ENCODE data around the gene SYT7.
"Not testable (repeated sequence)": the region's sequence is repeated elsewhere in the genome, so short reads cannot be mapped to it uniquely, and the experiment has no call there.

SYT7 gene

GRCh38 chr11:61484541-61484940, 96.3 kb downstream of the SYT7 start:
- no peak for TF ChIP-seq JUND (IDR thresholded peaks at IDR 0.05; ENCODE audit: low read depth)
- in situ Hi-C loops (cut with HindIII; ENCODE audit: low pct_unique_long_range_greater_than_20kb, low sequenced_read_pairs) = no loop called here

DNA sequence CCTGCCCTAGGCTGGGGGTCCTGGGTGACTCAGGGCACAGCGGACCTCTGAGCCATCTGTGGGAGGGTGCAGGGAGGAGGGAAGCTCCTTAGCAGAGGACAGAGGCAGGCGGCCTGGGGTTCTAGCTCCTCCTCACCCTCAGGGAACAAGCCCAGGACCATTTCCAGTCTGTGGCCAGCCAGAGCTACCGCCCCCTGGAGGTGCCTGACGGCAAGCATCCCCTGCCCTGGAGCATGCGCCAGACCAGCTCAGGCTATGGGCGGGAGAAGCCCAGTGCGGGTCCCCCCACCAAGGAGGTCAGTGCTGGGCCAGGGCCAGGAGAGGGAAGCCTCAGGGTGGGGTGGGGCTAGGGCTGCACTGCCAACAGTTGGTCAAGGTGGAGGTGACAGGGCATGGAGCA, 98.4 kb downstream of the SYT7 start:
- DNase-seq (ENCODE audit: low read depth in 1 of 2, low spot score in 1 of 2) = no peak
- in situ Hi-C loops (cut with HindIII; ENCODE audit: low pct_unique_long_range_greater_than_20kb, low sequenced_read_pairs) = no loop called here
- no peak for TF ChIP-seq JUND (IDR thresholded peaks at IDR 0.05; ENCODE audit: low read depth)

More at GRCh38 chr11:61484541-61484940, 96.3 kb downstream of the SYT7 start:
- DNase-seq (ENCODE audit: low read depth in 1 of 2, low spot score in 1 of 2) = no peak

GRCh38 chr11:61481806-61482205, 99.1 kb downstream of the SYT7 start:
- DNase-seq (ENCODE audit: low read depth in 1 of 2, low spot score in 1 of 2) = no peak
- in situ Hi-C loops (cut with HindIII; ENCODE audit: low pct_unique_long_range_greater_than_20kb, low sequenced_read_pairs) = no loop called here
- no peak for TF ChIP-seq JUND (IDR thresholded peaks at IDR 0.05; ENCODE audit: low read depth)

GRCh38 chr11:61480994-61481335, 99.9 kb downstream of the SYT7 start:
- DNase-seq (ENCODE audit: low read depth in 1 of 2, low spot score in 1 of 2) = peak in 1 of 2 experiments; percentile 50
- TF ChIP-seq JUND (IDR thresholded peaks at IDR 0.05; ENCODE audit: low read depth) = no peak
- in situ Hi-C loops (cut with HindIII; ENCODE audit: low pct_unique_long_range_greater_than_20kb, low sequenced_read_pairs) = no loop called here

GRCh38 chr11:61480261-61480993, 100.4 kb downstream of the SYT7 start:
- in situ Hi-C loops (cut with HindIII; ENCODE audit: low pct_unique_long_range_greater_than_20kb, low sequenced_read_pairs) = no loop called here
- no peak for TF ChIP-seq JUND (IDR thresholded peaks at IDR 0.05; ENCODE audit: low read depth)
- no peak for DNase-seq (ENCODE audit: low read depth in 1 of 2, low spot score in 1 of 2)

GRCh38 chr11:61479360-61480058, 101.4 kb downstream of the SYT7 start:
- DNase-seq (ENCODE audit: low read depth in 1 of 2, low spot score in 1 of 2); in situ Hi-C loops (cut with HindIII; ENCODE audit: low pct_unique_long_range_greater_than_20kb, low sequenced_read_pairs): not testable (repeated sequence)

DNA sequence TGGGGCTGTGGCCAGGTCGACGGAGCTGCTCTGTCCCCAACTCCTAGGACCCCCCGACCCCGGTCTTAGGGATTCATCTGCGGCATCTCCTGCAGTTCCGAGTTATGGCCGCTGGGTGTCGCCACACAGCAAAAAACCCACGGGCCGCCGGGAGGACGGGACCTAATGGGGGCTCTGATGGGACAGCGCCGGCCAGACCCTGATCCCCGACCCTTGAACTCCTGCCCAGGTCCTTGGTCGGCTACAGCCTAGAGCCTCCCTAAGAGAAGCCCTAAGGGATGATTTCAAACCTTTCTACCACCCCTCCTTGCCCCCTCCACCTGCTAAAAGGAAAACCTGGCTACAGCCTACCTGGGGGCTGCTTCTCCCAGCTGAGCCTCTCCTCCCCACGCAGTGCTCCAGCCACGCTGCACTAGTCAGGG, 103.1 kb downstream of the SYT7 start:
- TF ChIP-seq JUND (IDR thresholded peaks at IDR 0.05; ENCODE audit: low read depth) = no peak
- DNase-seq (ENCODE audit: low read depth in 1 of 2, low spot score in 1 of 2) = peak; percentile 45 to 55
- in situ Hi-C loops (cut with HindIII; ENCODE audit: low pct_unique_long_range_greater_than_20kb, low sequenced_read_pairs) = no loop called here

DNA sequence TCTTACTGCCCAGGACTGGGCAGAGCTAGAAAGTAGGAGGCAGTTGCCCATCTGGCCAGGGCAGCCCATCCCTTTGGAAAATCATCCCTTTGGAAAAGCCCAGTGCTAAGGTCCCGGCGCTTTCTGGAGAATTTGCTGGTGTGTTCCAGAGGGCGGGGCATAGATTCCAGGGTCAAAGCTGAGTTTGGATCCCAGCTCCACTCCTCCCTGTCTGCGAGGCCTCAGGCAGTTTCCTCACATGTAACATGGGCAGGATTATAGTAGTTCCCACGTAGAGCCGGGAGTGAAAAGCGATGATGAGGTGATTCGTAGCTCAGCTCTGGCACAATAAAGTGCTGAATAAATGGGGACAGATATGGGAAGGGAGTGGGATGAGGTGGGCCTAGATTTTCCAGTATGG, 103.8 kb downstream of the SYT7 start:
- in situ Hi-C loops (cut with HindIII; ENCODE audit: low pct_unique_long_range_greater_than_20kb, low sequenced_read_pairs) = no loop called here
- no peak for TF ChIP-seq JUND (IDR thresholded peaks at IDR 0.05; ENCODE audit: low read depth)
- DNase-seq (ENCODE audit: low read depth in 1 of 2, low spot score in 1 of 2) = no peak

DNA sequence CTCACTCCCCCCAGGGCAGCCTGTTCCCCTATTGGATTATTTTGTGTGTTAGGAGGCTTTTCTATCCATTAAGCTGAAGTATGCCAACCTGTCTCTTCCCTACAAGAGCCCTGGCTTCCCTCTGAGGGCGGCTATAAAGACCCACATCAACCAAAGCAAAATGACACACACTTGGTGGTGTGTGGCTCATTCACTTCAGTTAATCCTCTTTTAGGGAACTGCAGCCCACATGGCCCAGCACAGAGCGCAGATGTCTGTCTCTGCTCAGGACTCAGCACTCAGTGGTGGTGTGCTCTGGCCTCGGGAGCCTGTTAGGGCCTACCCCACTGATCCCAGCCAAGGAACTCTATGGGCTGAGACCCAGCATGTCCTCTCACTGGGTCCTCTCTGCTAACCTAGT, 104.5 kb downstream of the SYT7 start:
- in situ Hi-C loops (cut with HindIII; ENCODE audit: low pct_unique_long_range_greater_than_20kb, low sequenced_read_pairs) = no loop called here
- DNase-seq (ENCODE audit: low read depth in 1 of 2, low spot score in 1 of 2) = no peak
- no peak for TF ChIP-seq JUND (IDR thresholded peaks at IDR 0.05; ENCODE audit: low read depth)

GRCh38 chr11:61475433-61475832, 105.4 kb downstream of the SYT7 start:
- in situ Hi-C loops (cut with HindIII; ENCODE audit: low pct_unique_long_range_greater_than_20kb, low sequenced_read_pairs) = no loop called here
- DNase-seq (ENCODE audit: low read depth in 1 of 2, low spot score in 1 of 2) = no peak
- TF ChIP-seq JUND (IDR thresholded peaks at IDR 0.05; ENCODE audit: low read depth) = no peak

GRCh38 chr11:61474013-61474643, 106.7 kb downstream of the SYT7 start:
- in situ Hi-C loops (cut with HindIII; ENCODE audit: low pct_unique_long_range_greater_than_20kb, low sequenced_read_pairs) = no loop called here
- no peak for TF ChIP-seq JUND (IDR thresholded peaks at IDR 0.05; ENCODE audit: low read depth)
- no peak for DNase-seq (ENCODE audit: low read depth in 1 of 2, low spot score in 1 of 2)

DNA sequence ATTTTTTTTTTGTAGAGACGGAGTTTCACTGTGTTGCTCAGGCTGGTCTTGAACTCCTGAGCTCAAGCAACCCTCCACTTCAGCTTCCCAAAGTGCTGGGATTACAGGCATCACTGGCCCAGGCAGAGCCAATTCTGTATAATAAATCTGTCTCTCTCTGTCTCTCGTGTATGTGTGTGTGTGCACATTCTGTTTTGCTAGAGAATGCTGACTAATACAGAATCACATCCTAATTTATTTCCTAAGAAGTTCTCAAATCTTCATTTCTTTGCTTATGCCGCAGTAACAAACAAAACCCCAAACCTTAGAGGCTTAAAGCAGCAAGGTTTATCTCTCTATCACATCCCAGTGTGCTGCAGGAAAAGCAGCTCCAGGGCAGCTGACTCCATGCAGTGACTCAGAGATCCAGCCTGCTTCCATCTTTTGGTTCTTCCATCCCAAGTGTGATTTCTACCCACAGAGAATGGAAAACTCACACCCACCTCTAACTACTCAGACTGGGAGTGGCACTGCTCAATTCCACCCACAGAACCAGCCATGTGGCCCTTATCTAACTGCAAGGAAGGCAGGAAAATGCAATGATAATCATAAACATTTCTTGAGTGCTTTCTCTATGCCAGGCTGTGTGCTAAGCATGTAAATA, 107.4 kb downstream of the SYT7 start:
- in situ Hi-C loops (cut with HindIII; ENCODE audit: low pct_unique_long_range_greater_than_20kb, low sequenced_read_pairs) = no loop called here
- TF ChIP-seq JUND (IDR thresholded peaks at IDR 0.05; ENCODE audit: low read depth) = no peak
- no peak for DNase-seq (ENCODE audit: low read depth in 1 of 2, low spot score in 1 of 2)

- in situ Hi-C loops (cut with HindIII; ENCODE audit: low pct_unique_long_range_greater_than_20kb, low sequenced_read_pairs) = no loop called here
- DNase-seq (ENCODE audit: low read depth in 1 of 2, low spot score in 1 of 2) = no peak
- TF ChIP-seq JUND (IDR thresholded peaks at IDR 0.05; ENCODE audit: low read depth) = no peak
Observed at GRCh38 chr11:61472868-61473267, 108.0 kb downstream of the SYT7 start.
